T-helper 1 cell (primary cell): ENCODE measurements around the gene PRPSAP2.
"Not testable (repeated sequence)": the region's sequence is repeated elsewhere in the genome, so short reads cannot be mapped to it uniquely, and the experiment has no call there.

ENCODE experiments used
- DNase-seq, 5 donors: peaks; one replicate each; pipeline ENCODE4 v3.0.0-alpha.2; 2012 to 2020
- total RNA-seq, 4 donors: gene quantifications; one replicate each; lab custom pipeline; 2026; lab: John Stamatoyannopoulos, UW

Gene PRPSAP2, protein sequence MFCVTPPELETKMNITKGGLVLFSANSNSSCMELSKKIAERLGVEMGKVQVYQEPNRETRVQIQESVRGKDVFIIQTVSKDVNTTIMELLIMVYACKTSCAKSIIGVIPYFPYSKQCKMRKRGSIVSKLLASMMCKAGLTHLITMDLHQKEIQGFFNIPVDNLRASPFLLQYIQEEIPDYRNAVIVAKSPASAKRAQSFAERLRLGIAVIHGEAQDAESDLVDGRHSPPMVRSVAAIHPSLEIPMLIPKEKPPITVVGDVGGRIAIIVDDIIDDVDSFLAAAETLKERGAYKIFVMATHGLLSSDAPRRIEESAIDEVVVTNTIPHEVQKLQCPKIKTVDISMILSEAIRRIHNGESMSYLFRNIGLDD
- 27.5 to 50.1 (median 42.5) reads per million in 4 donors for total RNA-seq

GRCh38 chr17:18857864-18858566, at the start of gene PRPSAP2:
PRPSAP2 (plus strand) TSS chr17:18858131; CDS start chr17:18865834, 7,703 bp downstream.
- DNase-seq = peak; percentile 91 to 98 (median 94)

GRCh38 chr17:18815924-18816323, 42.0 kb upstream of the PRPSAP2 start:
- DNase-seq = not testable (repeated sequence)

DNA sequence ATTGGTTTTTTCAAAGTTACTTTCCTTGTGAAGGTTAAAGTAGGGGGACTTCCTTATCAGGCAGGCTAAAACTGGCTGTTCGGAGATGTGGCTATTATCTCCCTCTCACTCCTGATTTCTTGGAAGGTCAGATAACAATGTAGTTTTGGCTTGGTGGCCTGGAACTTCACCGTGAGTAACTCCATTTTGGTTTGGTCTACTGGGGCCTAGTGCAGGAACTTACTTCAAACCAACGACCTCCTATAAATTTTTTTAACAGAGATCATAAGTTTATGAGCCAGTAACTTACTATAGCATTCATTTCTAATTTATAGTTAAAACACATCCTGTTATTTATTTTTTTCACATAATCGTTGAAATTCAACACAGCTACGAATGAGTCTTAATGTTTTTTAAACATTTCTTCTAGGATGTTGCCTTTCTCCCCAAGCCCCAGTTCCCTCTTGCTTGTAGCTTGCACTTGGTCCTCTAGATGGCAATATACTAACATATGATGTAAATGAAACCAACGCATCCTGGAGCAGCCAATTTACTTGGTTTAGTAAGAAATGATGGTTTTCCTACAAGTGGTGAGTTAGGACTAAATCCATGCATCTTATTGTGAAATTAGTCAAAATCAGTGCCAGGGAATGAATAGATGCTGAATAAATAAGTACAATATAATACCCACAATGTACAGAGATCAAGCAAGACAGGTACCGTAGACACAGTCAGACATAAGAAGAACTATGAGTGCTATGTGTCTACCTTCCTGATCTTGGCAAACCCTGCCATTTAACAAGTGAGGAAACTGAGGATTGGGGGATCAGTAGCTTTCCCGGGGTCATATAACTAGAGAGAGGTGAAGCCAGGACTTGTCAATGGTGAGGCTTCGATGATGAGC, 41.2 kb upstream of the PRPSAP2 start:
- peak in 4 of 5 donors; percentile 6 to 67 (median 35) for DNase-seq

DNA sequence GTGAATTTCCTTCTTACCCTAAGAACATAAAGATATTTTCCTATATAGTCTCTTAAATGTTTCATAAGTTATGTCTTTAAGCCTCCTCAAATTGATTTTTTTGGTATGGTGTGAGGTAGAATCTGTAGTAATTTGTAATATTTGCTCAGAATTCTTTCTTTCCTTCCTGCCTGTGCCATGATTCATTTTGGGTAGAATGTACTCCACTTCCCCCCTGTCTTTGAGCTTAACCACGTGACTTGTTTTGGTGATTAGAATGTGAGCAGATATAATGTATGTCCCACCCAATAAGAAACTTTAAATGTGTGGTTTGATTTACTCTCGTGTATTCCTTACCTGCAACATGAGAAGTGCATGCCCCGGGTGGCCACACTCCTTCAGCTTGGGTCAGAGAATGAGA, 36.5 kb upstream of the PRPSAP2 start:
- DNase-seq = not testable (repeated sequence)

DNA sequence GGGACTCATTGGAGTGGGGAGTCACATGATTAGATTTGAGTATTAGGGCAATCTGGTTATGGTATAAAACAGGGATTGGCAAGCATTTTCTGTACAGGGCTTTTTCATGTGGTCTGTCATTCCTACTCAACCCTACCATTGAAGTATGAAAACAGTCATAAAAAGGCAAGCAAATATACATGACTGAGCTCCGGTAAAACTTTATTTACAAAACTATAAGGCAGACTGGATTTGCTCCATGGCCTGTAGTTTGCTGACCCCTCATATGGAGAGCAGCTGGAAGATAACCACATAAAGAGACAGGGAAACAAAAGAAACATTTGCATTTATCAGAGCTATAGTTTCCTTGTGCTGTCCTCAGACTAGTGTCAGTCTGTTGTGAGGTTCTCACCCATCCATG, 30.3 kb upstream of the PRPSAP2 start:
- not testable (repeated sequence) for DNase-seq

GRCh38 chr17:18848501-18848900, 9.4 kb upstream of the PRPSAP2 start:
- no peak for DNase-seq

DNA sequence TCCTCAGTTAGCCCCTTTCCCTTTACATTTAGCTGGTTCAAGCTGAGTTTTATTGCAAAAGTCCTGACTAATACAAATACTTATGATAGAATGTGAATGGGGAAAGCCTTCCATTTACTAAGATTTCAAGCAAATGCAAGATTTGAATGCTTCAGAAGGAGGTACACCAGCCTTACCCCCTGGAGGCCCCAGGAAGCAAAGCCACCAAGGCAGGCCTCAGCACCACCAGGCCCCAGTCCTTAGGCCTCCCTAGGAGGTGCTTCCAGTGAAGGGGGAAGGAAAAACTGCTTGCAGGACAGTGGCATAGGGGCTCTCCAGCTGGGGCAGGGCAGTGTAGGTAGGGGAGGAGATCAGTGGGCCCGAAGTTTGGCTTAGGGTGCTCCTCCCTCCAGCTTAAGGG, 7.3 kb upstream of the PRPSAP2 start:
- DNase-seq = no peak

DNA sequence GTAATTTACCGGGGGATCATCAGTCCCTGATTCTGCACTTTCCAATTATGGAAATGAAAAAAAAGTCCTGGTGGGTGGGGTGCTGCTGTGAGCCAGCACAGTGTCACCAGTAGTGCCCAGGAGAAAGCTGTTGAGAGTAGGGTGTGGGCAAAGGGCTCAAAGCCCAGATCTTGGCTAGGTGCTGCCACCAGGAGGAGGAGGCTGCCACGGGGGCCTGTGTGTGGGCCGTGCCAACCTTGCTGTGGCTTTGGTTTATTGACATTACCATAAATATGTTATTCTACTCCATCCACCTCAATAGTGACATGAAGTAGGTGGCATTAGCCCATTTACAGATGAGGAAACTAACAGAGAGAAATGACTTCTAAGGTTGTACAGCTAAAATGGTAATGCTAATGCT, 6.7 kb upstream of the PRPSAP2 start:
- no peak for DNase-seq

DNA sequence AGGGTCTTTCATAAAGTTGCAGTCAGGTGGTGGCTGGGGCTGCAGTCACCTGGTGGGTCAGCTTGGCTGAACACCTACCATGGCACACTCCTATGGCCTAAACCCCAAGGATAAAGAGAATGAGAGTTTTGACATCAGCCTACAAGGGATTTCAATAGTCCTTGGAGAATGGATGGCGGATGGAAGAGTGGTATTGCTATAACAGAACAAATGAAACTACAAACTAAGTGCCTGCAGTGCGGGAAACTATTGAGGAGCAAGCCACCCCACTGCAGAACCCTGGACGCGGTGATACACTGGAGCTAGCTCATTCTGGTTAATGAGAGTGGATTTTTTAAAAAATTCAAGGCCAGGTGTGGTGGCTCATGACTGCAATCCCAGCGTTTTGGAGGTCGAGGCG, 3.0 kb upstream of the PRPSAP2 start:
- DNase-seq = no peak

GRCh38 chr17:18855831-18856569, 1.9 kb upstream of the PRPSAP2 start:
- DNase-seq = peak; percentile 73 to 92 (median 86)

- no peak for DNase-seq
Observed at GRCh38 chr17:18856570-18856915, 1.4 kb upstream of the PRPSAP2 start.

- DNase-seq = no peak
Observed at GRCh38 chr17:18858567-18859245, 775 bp downstream of the PRPSAP2 start.

GRCh38 chr17:18859256-18859655, 1.3 kb downstream of the PRPSAP2 start:
- peak in 1 of 5 donors; percentile 5 for DNase-seq

GRCh38 chr17:18860161-18860972, 2.4 kb downstream of the PRPSAP2 start:
- DNase-seq = peak in 1 of 5 donors; percentile 82

DNA sequence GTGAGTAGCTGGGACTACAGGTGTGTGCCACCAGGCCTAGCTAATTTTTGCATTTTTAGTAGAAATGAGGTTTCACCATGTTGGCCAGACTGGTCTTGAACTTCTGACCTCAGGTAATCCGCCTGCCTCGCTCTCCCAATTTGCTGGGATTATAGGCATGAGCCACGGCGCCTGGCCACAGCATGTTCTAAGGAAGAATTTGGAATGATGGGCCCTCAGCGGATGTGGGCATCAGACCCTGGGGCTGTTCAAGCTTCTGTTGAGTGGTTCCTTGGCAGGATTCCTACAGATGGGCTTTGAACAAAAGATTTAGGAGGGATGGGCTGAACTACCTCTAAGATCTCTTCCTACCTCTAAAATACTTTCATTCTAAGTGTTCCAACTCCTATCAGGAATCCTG, 4.1 kb downstream of the PRPSAP2 start:
- no peak for DNase-seq

GRCh38 chr17:18864996-18865395, 7.1 kb downstream of the PRPSAP2 start:
- not testable (repeated sequence) for DNase-seq

DNA sequence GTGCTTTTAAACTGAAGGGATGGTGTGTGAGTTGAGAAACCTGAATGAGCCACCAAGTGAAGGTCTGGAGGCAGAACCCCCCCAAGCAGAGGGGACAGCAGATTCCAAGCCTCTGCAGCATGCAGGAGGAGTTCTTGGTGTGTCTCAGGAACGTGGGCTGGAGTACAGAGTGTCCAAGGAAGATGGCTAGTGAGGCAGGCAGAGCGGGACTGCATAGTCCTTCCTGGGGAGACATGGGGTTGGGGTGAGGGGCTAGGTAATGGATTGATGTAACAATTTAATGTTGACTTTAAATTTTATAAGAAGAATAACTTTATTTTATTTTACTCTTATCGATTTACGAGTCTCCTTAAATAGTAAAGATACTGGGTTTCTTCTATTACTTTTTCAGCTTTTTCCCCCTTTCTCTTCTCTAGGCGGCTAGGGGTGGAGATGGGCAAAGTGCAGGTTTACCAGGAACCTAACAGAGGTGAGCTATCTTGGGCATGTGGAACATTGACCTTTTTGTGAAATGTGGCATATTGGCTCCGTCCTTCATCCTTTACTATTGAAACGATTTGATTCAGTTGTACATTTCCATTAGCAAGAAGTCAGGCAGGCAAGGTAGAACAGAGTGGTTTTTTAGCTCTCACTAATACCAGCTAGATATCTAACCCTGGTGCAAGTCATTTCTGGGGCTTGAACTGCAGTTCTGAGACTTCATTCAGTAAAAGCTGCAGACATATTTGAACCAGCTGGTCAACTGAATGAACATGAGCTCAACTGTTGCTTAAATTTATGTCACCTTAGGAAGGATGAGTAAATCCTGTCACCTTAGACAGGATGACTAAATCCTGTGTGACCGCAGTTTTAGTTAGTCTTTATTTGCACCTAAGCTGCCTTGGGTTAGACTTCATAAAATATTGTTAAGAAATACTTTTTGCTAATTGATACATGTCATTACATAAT, 9.2 kb downstream of the PRPSAP2 start:
- peak in 1 of 5 donors; percentile 54 for DNase-seq

- no peak for DNase-seq
Observed at GRCh38 chr17:18877104-18877645, 19.2 kb downstream of the PRPSAP2 start.

- DNase-seq = no peak
Observed at GRCh38 chr17:18888766-18889290, 30.9 kb downstream of the PRPSAP2 start.
